Measurements from ENCODE around the gene CDKN2AIP.
"Not testable (repeated sequence)": the region's sequence is repeated elsewhere in the genome, so short reads cannot be mapped to it uniquely, and the experiment has no call there.

Gene CDKN2AIP

GRCh38 chr4:183469936-183470335 is 25.5 kb downstream of the CDKN2AIP start:
- H3K27ac ChIP-seq, result no peak overlapping the region
- ChIA-PET POLR2A (ENCODE audit: low non-redundant PET) (no interaction called here), CTCF (interaction anchor here (0.7 to 1.0 kb wide), 3 partner anchors 133 to 700 kb away, joined by 3 read pairs; no protein-coding TSS in a partner anchor)
- no peak for TF ChIP-seq CTCF (conservative IDR thresholded peaks at IDR 0.05; ENCODE audit: low read depth)
- peak; percentile 57 for DNase-seq (ENCODE audit: low spot score)

GRCh38 chr4:183470821-183471220 is 26.4 kb downstream of the CDKN2AIP start:
- TF ChIP-seq CTCF (conservative IDR thresholded peaks at IDR 0.05; ENCODE audit: low read depth), result no peak
- POLR2A ChIA-PET (ENCODE audit: low non-redundant PET), result no interaction called here
- no peak overlapping the region for H3K27ac ChIP-seq
- CTCF ChIA-PET, result interaction anchor here (0.6 to 1.0 kb wide), 3 partner anchors 16 to 338 kb away, joined by 3 to 5 read pairs (median 3); no protein-coding TSS in a partner anchor
- DNase-seq (ENCODE audit: low spot score), result no peak

GRCh38 chr4:183471946-183472708 is 27.7 kb downstream of the CDKN2AIP start:
- DNase-seq (ENCODE audit: low spot score), result peak; percentile 73
- no peak overlapping the region for H3K27ac ChIP-seq
- ChIA-PET CTCF (interaction anchor here (0.6 kb wide), 2 partner anchors 32 to 206 kb away, joined by 3 read pairs; no protein-coding TSS in a partner anchor), POLR2A (ENCODE audit: low non-redundant PET) (no interaction called here)
- TF ChIP-seq CTCF (conservative IDR thresholded peaks at IDR 0.05; ENCODE audit: low read depth), result peak; percentile 84

DNA sequence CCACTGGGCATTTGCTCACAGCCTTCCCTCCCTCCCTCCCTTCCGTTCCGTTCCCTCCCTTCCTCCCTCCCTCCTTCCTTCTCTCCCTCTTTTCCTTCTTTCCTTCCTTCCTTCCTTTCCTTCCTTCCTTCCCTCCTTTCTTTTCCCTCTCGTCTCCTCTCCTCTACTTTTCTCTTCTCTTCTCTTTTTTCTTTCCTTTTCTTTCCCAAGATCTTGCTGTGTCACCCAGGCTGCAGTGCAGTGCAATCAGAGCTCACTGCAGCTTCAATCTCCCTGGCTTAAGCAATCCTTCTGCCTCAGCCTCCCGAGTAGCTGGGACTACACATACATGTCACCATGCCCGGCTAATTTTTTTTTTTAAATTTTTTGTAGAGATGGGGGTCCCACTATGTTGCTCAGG is 33.7 kb downstream of the CDKN2AIP start:
- DNase-seq (ENCODE audit: low spot score), result no peak
- no peak for TF ChIP-seq CTCF (conservative IDR thresholded peaks at IDR 0.05; ENCODE audit: low read depth)
- POLR2A ChIA-PET (ENCODE audit: low non-redundant PET), result no interaction called here
- CTCF ChIA-PET, result interaction anchor here (0.7 kb wide), 1 partner anchor 164 kb away, joined by 3 read pairs; no protein-coding TSS in a partner anchor
- H3K27ac ChIP-seq, result no peak overlapping the region

GRCh38 chr4:183478926-183479325 is 34.5 kb downstream of the CDKN2AIP start:
- no peak for TF ChIP-seq CTCF (conservative IDR thresholded peaks at IDR 0.05; ENCODE audit: low read depth)
- no peak for DNase-seq (ENCODE audit: low spot score)
- ChIA-PET CTCF (no interaction called here), POLR2A (ENCODE audit: low non-redundant PET) (no interaction called here)
- no peak overlapping the region for H3K27ac ChIP-seq

DNA sequence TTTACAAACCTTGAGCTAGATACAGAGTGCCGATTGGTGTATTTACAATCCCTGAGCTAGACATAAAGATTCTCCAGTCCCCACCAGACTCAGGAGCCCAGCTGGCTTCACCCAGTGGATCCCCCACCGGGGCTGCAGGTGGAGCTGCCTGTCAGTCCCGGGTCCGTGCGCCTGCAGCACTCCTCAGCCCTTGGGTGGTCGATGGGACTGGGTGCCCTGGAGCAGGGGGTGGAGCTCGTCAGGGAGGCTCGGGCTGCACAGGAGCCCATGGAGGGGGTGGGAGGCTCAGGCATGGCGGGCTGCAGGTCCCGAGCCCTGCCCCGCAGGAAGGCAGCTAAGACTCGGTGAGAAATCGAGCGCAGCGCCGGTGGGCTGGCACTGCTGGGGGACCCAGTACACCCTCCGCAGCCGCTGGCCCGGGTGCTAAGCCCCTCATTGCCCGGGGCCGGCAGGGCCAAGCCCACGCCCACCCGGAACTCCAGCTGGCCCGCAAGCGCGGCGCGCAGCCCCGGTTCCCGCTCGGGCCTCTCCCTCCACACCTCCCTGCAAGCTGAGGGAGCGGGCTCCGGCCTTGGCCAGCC is 38.2 kb downstream of the CDKN2AIP start:
- POLR2A ChIA-PET (ENCODE audit: low non-redundant PET); DNase-seq (ENCODE audit: low spot score); CTCF ChIA-PET; H3K27ac ChIP-seq: not testable (repeated sequence)

GRCh38 chr4:183483997-183484396 is 39.6 kb downstream of the CDKN2AIP start:
- no peak for DNase-seq (ENCODE audit: low spot score)
- CTCF ChIA-PET, result no interaction called here
- no peak for TF ChIP-seq CTCF (conservative IDR thresholded peaks at IDR 0.05; ENCODE audit: low read depth)
- H3K27ac ChIP-seq, result no peak overlapping the region
- POLR2A ChIA-PET (ENCODE audit: low non-redundant PET), result no interaction called here

Data from RWPE1 (cell line).